Stimulated activated CD4-positive, alpha-beta T cell treated with anti-CD3 and anti-CD28 coated beads, Interleukin-2, amount 100 ng/mL, for 24 hours (primary cell): ENCODE data around the gene SLC18A2.

Source experiments
- DNase-seq, 2 donors: peaks; one replicate each; pipeline ENCODE4 v3.0.0-alpha.2; 2020

Gene SLC18A2

GRCh38 chr10:117320050-117320665 lies 79.2 kb downstream of the SLC18A2 start:
- no peak for DNase-seq

- no peak for DNase-seq
Observed at GRCh38 chr10:117322260-117322659, 81.3 kb downstream of the SLC18A2 start.

- no peak for DNase-seq
Observed at GRCh38 chr10:117324367-117324766, 83.5 kb downstream of the SLC18A2 start.

- DNase-seq = no peak
Observed at GRCh38 chr10:117327262-117327661, 86.3 kb downstream of the SLC18A2 start.
